Measurements from ENCODE around the gene PNPLA8.
"Not testable (repeated sequence)": the region's sequence is repeated elsewhere in the genome, so short reads cannot be mapped to it uniquely, and the experiment has no call there.

PNPLA8 gene

DNA sequence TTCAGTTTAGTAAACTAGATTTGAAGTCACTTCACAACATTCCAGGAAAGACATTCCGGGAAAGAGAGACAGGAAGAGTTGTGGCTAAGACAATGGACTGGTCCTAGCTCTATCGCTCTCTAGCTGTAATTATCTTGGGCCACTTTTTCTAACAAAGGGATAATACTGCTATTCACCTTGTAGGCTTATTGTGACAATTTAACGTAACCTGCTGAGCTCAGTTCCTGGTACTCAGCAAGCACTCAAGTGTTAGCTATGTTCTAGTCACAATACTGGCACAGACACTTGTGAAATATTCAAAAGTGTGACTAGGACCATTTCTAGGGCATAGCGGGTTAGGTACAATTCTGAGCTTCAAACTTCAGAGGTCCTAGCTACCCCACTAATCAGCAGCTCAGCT is 57.7 kb downstream of the PNPLA8 start:
- DNase-seq, result no peak

DNA sequence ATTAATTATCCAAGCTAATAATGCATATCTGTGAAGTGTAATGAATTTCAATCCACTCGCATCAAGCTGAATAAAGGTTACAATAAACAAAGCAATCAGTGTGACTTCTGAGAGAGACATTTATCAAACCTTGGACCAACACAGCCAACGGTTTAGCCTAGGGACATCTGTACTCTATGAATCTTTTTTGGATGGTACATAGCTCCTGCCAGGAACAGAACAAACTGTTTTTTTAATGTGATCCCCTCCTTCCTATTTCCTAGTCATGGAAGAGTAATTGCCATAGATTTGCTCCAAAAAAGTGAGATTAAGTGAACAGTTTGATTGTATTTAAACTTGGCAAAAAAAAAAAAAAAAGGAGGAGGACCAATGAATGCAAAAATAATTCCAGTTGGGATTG is 58.5 kb downstream of the PNPLA8 start:
- no peak for DNase-seq

DNA sequence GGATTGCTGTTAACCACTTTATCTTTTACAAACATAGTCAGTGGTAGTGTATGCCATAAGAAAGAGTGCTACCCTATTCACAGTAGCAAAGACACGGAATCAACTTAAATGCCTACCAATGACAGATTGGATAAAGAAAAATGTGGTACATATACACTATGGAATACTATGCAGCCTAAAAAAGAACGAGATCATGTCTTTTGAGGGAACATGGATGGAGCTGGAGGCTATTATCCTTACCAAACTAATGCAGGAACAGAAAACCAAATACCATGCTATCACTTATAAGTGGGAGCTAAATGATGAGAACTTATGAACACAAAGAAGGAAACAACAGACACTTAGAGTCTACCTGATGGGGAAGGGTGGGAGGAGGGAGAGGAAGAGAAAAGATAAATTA is 59.6 kb downstream of the PNPLA8 start:
- DNase-seq, result not testable (repeated sequence)

DNA sequence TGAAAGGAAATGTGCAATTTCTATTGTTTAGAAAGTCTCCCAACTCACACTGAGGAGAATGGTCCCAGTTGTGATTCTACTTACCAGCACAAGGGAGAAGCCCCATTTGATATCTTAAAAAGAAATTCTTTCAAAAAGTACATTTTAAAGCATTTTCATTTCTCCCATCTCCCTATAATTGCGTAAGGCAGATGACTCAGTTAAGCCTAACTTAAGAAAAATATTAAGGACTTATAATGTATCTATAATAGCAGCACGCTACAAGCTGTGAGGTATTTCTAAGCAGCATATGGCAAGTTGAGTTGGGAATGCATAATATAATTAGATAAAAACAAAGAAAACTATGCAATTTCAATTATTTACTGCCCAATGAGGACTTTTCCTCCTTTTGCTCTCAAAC is 61.2 kb downstream of the PNPLA8 start:
- no peak for DNase-seq

DNA sequence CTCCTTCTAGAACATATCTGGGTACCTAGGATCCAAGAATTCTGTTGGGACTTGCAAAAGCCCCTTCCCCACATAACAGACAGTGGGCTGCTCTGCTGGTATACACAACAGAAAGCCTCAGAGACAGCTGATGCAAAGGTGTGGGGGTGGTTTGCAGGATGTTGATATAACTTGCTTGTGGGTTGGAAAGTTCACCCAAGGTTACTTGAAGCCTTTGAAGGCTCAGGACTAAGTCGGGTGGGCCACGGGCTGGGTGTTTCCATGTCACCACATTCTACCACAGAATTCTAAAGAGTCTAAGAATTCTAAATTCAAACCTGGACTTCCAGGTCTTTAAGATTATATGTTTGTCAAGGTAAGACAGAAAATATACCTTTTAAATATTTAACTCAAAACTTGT is 62.3 kb downstream of the PNPLA8 start:
- DNase-seq, result no peak

DNA sequence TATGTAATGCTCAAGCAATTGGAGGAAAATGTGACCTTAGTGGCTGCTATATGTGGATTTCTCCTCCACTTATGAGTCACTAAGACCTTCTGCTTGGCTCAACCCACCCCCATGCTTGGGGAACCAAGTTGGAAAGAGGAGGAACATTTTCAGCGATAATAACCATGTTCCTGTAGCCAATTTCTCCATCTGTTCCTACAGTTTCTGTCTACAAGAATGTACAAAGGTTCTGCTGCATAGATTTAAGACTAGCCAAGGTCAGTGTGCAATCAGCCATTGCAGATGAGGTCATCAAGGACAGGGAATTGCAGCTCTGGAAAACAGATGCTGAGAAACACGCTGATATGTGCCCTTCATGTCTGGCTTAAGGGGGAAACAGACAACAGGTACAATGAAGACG is 64.1 kb downstream of the PNPLA8 start:
- DNase-seq, result no peak

DNA sequence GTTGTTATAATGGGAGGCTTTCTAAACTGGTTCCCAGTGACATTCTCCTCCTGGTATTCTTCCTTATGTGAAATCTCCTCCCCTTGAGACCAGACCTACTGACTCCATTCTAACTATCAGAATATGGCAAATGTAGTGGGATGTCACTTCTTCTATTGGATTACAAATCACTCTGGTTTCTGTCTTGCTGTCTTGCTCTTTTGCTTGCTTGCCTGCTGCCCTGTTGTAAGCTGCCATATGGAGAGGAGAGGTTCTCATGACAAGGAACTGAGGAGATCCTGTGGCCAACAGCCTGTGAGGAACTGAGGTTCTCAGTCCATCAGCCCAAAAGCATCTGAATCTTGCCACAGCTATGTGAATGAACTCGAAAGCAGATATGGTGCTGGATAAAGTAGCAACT is 65.0 kb downstream of the PNPLA8 start:
- no peak for DNase-seq

DNA sequence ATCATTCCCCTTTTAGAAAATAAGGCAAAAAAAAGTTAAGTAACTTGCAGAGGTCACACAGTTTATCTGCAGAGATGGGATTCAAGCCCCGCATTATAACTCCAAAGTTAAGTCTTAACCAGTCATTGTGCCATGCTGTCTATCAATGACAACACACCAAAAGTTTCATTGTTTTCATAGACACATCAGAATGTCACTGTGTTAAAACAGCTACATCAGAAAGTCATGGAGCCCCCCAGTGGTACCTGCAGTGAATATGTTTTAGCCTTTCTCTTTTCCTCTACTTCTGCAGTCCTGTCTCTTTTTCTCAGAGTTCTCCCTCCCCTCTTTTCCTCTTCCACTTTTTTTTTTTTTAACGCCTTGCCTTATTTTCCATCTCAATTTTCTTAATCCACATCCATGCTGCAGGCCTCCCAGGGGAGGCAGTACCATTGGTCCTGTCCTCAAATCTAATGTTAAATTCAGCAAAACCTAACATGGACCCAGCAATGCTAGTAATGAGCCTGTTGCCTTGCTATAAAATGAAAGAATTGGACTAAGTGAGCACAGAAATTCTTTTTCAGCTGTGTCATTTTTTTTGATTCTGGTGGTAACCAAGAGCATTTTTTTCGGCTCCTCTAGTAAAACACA is 65.9 kb downstream of the PNPLA8 start:
- no peak for DNase-seq

DNA sequence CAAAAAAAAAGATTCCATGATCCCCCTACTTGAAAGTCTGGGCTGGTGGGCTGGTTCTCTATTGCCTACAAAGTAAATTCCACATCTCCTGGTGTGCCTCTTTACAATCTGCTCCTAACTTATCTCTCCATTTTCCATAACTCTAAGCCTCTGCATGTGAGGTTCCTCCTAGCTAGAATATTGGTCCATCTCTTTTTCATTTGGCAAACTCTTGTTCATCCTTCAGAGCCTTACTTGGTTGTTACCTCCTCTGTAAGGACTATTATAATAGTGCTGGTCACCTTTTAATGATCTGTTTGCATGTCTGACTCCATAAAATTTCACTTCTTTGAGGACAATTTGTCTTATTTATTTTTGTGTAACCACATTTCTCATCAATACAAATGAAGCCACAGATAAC is 68.1 kb downstream of the PNPLA8 start:
- no peak for DNase-seq

DNA sequence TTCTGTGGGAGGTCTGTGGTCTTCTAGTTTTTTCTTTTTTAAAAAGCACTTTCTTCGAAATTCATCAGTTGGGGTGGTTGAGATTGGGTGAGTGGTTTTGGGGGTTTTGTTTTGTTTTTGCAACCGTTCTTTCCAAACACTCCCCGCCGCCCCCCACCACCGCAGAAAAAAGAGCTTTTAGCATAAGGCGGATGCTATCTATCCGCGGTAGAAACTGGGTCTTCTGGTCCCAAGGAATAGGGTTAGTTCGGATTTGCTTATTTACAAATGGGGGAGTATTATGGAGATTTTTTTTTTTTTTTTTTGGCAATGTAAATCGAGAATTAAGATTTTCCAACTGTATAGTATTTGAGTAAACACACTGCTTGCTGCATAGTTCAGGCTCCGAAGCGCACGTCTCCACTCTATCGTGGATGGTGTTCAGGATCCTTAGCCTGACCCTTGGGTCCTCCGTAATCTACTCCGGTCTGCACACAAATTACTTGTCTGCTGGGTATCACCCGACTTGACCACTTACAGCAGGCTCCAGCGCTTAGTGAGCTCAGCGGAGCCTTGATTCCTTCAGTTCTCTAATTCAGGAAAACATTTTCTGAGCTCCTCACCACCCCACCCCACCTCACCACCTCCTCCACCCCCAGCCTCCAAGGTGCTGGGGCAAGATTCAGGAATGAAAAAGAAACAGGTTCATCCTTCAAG is 68.9 kb downstream of the PNPLA8 start:
- DNase-seq, result no peak

DNA sequence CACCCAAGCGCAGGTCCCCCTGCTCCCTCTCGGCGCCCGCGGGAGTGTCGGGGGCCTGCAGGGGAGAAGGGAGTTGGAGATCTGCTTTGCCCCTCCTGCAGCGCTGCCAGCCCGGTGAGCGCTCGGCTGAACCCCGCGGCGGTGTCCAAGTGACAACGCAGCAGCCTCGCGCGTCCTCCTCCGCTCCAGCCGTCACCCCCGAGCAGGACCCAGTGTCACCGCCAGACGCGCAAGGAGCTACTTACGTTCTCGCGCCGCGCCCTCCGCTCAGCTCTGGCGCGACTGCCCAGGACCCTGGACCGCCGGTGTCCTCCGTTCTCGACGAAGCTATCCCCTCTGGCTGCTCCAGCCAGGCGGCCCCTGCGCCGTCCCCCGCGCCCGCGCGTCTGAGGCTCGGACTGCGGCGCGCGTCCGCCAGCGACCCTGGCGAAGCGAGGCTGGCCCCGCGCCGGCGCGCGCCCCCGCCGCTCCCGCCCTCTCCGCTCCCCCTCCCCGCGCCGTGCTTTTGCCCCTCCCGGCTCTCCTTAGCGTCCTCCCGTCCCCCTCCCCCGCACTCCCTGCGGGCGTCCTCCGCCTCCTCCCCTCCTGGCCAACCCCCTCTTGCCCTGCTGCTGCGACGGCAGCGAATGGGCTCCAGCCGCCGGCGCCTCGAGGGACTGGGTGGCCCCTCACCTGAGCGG is 69.8 kb downstream of the PNPLA8 start, which contains the start of gene NRCAM:
TSS of gene NRCAM (minus strand) at position 439 of the 680 bp plus-strand sequence. CDS start 216,372 bp downstream, outside the sequence.
- DNase-seq, result peak in 1 of 2 donors; percentile 37

DNA sequence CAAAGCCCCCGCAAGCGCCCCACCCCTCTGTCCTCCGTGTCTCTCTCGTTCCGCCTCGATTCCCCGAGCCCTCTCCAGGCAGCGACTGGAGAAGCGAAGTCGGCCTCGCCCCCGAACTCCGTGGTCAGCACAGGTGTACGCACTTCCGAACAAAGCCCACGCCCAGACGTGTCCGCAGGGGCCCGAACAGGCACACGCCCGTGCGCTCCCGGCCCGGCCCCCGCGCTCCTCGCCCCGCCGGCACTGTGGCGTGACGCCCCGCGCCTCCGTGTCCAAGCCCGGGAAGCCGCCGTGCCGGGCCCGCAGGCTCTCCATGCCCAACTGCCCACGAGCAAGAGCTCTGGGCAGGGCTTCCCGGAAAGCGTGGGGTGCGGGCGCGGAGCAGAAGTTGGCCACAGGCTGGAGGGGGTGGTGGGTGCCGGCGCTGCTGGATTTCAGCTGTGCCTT is 70.4 kb downstream of the PNPLA8 start:
- peak; percentile 45 to 64 for DNase-seq

DNA sequence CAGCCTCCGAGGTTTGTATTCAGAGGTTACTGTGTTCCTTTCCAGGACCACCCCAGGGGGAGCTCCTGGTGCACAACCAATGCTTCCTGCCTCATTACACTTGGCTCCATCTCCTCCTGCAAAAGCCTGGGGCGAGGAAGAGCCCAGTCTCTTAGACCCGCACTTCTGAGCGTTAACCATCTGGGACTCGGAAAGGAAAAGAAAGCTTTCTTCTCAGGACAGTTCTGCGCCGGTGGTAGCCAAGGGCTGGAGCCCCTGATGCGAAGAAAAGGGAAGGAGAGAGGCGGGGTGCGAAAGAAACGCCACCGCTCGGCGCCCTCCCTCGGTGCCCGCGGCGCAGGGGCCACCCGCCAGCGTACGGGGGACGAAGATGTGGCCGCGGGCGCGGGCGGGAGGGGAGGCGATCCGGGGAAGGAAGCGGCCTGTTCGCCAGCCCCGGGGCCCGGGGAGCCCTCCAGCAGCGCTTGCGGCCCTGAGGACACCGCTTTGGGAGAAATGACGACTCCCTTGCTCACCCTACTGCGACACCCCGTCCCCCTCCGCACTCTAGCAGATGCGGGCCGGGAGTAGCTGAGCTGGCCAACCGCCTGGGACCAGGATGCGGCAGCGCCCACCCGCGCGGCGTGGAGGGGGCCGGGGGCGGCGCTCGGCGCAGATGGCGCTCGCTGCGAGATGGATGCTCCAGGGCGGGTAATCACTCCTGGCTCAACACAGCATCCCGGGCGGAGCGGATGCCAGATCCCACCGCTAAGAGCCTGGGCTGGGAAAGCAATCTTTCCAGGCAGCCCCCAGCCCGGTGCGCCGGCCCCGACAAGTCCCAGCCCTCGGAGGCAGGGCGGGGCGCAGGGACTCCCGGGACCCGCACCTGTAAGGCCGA is 71.0 kb downstream of the PNPLA8 start:
- DNase-seq, result no peak

DNA sequence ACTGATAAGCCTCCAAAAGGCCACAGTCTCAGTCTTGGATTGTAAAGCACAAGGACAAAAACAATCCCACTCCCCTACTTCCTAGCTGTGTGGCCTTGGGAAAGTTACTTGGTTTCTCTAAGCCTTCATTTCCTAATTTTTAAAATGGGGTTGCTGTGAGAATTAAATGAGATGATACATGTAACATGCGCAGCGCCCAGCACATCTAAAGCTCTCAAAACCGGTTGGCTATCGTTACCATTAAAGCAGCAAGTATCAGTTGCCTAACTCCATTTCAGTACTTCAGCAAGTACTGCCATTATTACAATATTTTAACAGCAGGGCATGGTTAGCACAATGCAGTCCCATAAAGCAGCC is 71.6 kb downstream of the PNPLA8 start:
- DNase-seq, result no peak

DNA sequence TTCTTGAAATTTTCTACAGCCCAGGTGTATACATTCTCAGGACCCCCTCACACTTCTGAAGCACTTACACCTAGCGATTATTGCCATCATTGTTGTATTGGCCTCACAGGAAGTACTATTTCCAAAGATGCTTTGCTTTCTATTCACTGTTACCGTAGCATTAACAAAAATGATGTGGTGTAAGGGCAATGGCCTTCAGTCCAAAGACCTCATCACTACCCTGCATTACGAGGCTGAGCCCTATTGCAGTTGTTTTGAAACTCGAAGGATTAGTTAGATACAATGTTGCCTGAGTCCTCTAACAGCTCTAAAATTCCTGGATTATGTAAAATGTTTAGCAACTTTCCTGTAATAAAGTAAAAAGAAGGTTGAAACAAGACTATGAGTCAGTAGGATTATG is 72.6 kb downstream of the PNPLA8 start:
- DNase-seq, result no peak

DNA sequence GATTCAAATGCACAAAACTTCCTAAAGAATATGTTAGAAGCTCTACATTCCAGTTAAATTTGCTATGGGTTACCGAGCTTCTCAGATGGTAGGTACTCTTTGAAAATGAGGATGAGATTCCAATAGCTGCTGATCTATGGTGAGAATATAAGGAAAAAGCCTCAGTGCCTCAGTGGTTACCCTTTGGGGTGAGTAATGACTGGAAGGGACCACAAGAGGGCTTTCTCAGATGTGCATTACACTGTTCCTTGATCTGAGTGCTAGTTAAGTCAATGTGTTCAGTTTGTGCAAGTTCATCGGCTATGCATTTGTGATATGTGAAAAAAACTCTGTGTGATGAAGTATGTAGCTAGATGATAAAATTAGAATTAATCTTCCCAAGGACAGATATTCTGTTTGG is 73.2 kb downstream of the PNPLA8 start:
- DNase-seq, result peak; percentile 27

DNA sequence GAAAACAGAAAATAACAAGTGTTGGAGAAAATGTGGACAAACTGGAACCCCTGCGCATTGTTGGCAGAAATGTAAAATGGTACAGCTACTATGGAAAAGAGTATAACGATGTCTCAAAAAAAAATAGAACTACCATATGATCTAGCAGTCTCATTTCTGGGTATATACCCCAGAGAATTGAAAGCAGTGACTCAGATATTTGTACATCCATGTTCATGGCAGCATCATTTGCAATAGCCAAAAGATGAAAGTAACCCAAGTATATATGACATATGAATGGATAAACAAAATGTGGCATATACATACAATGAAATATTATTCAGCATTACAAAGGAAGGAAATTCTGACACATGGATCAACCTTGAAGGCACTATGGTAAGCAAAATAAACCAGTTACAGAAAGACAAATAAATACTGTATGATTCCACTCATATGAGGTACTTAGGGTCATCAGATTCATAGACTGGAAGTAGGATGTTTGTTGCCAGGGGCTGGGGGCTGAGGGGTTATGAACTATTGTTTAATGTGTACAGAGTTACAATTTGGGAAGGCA is 74.6 kb downstream of the PNPLA8 start:
- DNase-seq, result no peak

DNA sequence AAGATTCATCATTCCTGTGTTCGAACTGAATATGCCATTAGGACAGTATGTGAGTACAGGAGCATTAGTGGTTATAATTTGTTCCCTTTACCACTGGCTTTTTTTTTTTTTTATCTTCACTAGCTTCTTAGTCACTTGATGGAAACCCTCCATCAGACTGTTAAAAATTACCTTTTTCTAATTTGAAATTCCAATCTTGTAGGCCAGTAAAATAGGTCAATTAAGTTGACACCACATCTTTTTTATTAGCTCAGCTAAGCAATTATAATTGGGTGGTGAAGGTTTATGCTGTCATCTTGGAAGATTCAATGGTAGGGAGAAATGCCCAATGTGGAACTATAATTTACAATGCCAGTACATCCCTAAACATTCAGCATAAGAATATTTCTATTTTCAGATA is 75.8 kb downstream of the PNPLA8 start:
- no peak for DNase-seq

DNA sequence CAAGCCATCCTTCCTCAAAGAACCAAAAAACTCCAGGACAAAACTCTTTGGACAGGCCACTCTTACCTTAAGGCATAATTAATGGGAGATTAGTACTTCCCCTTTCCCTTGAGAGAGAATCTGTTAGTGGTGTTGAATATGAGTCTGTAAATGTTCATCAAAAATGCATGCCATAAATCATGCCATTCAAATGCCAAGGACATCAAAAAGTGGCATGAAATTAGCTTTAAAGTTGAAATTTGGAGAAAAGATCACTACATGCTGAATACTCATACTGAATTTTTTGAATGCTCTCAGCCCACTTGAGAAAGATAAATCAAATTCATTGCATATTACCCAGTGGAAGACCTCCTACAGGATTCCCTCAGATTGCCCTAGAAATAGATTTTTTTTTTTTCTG is 76.4 kb downstream of the PNPLA8 start:
- DNase-seq, result no peak

DNA sequence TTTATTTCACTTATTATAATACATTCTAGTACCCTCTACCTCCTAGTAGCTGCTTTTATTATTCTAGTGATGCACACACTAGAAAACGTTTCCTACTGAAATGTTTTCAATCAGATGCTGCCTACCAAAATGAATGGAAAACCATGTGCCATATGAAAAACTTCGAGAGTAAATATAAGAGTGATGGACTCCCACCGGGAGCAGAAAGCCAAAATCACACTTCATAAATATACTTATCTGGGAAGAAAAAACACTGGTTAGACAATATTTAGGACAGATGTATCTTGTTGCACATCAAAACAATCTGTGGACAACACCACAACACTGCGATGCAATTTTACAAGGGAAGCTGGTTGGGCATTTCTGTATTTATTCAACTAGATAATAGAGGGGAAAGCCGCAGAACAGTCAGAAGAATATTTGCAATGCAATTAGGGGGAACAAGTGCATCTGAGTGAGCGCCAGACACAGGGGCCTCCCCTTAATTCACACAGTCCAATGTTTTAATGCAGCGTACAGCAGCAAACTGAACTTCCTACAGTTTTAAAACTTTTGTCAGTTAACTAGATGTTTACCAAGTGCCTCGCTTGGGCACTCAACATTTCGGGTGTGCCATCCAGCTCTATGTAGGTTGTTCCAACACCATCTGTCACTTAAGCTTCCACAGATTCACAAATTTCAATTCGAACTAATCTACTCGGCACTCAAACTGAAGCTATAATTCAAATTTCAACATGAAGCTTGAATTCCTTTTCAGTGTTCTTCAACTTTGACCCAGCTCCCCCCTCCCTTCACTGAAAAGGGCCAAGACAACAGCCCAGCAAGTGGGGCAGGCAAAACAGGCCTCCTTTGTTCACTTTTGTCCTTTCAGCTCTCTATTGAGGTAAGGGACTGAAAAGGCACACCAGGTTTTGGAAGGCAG is 77.1 kb downstream of the PNPLA8 start:
- DNase-seq, result no peak

DNA sequence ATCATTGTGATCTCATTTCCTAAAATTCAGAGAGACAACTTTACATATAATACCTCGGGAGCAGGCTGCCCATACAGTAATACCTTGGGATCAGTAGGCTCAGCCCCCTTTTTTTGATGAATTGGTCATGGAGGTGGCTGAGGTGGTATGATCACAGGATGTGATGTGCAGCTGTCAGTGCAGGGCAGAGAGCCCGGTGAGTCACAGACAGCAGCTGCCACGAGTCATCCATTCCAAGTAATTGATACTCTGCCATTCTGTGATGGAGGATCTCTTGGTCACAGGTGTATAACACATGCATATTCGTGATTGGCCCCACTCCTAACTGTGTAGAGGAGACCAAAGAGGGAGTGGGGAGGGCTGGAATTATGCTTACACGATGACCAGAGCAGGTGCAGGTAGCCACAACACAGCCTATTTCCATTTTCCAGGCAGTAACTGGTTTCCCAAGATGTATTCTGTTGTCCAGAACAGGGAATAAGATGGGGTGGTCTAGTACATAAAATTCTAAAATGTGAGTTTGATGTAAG is 83.8 kb downstream of the PNPLA8 start:
- DNase-seq, result no peak

Data from inflammatory macrophage (primary cell).